Stomach (tissue), 4 donors: Measurements from ENCODE around the gene C1orf21.

Experiments
- CTCF ChIP-seq, 7 experiments: fragments of 450-650 bp in 4 of 7; fragments of 200-600 bp in 3 of 7; sonication (generic) in 3 of 7; IDR thresholded peaks; one replicate each; pipeline ENCODE4 v1.5.1; 2016 to 2019; ENCODE audit warnings: antibody characterized with exemption in 7 of 7, control low read depth in 2 of 7, mild to moderate bottlenecking in 1 of 7
- EP300 ChIP-seq: sonication (generic); formaldehyde crosslinking; IDR thresholded peaks from one replicate; pipeline ENCODE4 v1.6.1; 2017; ENCODE audit warnings: antibody characterized with exemption

- TF ChIP-seq CTCF (IDR thresholded peaks at IDR 0.05) (no peak), EP300 (no peak)
Observed at GRCh38 chr1:184518736-184519357, 132.0 kb downstream of the C1orf21 start.
